ENCODE results near the gene PCSK2.

Gene PCSK2

DNA sequence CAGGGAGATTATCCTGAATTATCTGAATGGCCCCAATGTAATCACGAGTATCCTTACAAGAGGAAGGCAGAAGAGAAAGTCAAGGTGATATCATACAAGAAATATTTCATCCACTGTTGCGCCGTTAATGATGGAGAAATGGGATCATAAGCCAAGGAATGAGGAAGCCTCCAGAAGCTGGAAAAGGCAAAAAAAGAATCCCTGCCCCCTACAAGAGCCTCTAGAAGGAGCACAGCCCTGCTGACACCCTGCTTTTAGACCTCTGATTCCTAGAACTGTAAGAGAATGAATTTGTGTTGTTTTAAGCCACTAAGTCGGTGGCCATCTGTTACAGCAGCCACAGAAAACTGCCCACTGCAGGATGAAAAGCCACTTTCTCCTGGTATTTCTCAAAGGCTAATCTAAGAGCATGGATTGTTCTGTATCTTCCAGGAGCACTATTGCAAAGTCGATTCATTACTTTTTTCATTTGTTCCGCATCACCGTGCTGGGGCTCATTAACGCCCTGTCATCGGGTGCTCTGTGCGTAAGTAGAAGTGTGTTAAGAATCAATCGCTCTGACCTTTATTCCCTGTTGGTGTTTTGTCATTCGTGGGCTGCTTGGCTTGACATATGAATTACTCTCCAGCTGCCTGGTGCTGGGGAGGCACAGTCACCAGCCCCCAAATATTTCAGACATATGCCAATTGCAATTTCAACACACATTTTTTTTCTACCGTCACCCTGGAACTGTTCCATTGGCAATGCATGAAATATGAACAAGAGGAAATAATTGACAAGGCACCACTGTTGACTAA, 117.0 kb downstream of the PCSK2 start:
- FAIRE-seq (no peak), DNase-seq (ENCODE audit: insufficient read length) (no peak)
- TF ChIP-seq TAF1 (IDR thresholded peaks at IDR 0.05; ENCODE audit: borderline replicate concordance, low read depth, low read length) (no peak), POLR2AphosphoS5 (IDR thresholded peaks at IDR 0.05; ENCODE audit: low read depth, low read length) (no peak), POLR2A (IDR thresholded peaks at IDR 0.05; ENCODE audit: low read depth, low read length) (no peak)

DNA sequence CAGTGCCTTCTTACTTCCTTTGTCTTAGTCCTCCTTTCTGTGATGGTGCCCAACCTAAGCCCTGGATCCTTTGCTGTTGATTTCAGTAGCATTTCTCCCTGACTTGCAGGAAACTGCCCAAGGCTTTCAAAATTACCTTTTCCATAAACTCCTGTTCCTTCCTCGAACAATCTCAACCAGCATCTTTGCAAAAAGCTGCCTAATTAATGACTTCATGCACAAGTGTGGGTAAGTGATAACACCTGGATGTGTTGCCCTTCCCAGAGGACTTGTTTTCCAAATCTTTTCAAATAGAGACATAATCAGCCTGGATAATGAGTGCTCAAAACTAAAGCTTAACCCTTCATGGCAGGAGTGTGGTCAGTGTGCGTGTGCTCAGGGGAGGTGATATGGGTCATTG, 118.0 kb downstream of the PCSK2 start:
- FAIRE-seq (no peak), DNase-seq (ENCODE audit: insufficient read length) (no peak)
- no peak for TF ChIP-seq POLR2A (IDR thresholded peaks at IDR 0.05; ENCODE audit: low read depth, low read length)
- TF ChIP-seq TAF1 (IDR thresholded peaks at IDR 0.05; ENCODE audit: borderline replicate concordance, low read depth, low read length) = no peak
- TF ChIP-seq POLR2AphosphoS5 (IDR thresholded peaks at IDR 0.05; ENCODE audit: low read depth, low read length) = no peak

GRCh38 chr20:17345321-17345720, 118.5 kb downstream of the PCSK2 start:
- DNase-seq (ENCODE audit: insufficient read length) (no peak), FAIRE-seq (no peak)
- no peak for TF ChIP-seq POLR2A (IDR thresholded peaks at IDR 0.05; ENCODE audit: low read depth, low read length)
- no peak for TF ChIP-seq POLR2AphosphoS5 (IDR thresholded peaks at IDR 0.05; ENCODE audit: low read depth, low read length)
- TF ChIP-seq TAF1 (IDR thresholded peaks at IDR 0.05; ENCODE audit: borderline replicate concordance, low read depth, low read length) = no peak

DNA sequence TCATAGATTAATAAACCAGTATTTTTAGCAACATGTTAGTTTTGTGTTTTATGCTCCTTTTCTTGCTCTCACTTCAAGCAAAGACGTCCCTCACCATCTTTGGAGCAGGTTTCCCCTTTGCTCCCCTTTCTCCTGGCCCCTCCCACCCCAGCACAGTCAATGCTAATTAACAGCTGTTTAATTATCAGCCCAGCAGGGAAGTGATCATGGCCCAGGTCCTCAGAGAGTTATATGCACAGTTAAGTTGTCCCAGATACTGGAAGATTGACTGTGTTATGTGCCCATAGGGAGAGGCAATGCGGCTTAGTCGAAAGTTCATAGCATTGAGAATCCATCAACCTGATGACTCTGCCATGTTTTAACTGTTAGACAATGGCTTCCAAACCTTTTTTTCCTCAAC, 123.5 kb downstream of the PCSK2 start:
- DNase-seq (ENCODE audit: insufficient read length) (no peak), FAIRE-seq (no peak)
- TF ChIP-seq POLR2A (IDR thresholded peaks at IDR 0.05; ENCODE audit: low read depth, low read length) (no peak), POLR2AphosphoS5 (IDR thresholded peaks at IDR 0.05; ENCODE audit: low read depth, low read length) (no peak), TAF1 (IDR thresholded peaks at IDR 0.05; ENCODE audit: borderline replicate concordance, low read depth, low read length) (no peak)

DNA sequence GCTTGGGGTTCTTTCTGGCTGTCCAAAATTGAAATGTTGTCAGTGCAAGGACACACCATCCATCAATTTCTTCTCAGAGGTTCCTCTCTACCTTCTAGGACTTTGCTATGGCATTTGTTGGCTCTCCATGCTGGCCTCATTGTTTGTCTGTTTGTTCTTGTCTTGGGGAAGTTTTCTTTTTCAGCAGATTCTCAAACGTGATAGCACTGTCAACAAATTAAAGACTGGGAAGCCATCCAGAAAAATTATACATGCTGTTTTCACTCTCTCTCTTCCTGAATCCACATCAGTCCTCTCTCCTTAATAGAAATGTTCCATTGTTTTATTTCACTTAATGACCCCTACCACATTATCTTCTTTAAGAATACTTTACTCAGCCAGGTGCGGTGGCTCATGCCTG, 130.4 kb downstream of the PCSK2 start:
- no peak for DNase-seq (ENCODE audit: insufficient read length)

GRCh38 chr20:17358854-17359253, 132.0 kb downstream of the PCSK2 start:
- DNase-seq (ENCODE audit: insufficient read length) (no peak), FAIRE-seq (no peak)
- no peak for TF ChIP-seq POLR2A (IDR thresholded peaks at IDR 0.05; ENCODE audit: low read depth, low read length)
- TF ChIP-seq TAF1 (IDR thresholded peaks at IDR 0.05; ENCODE audit: borderline replicate concordance, low read depth, low read length) = no peak
- no peak for TF ChIP-seq POLR2AphosphoS5 (IDR thresholded peaks at IDR 0.05; ENCODE audit: low read depth, low read length)

More for the DNA sequence above, 130.4 kb downstream of the PCSK2 start:
- TF ChIP-seq POLR2AphosphoS5 (IDR thresholded peaks at IDR 0.05; ENCODE audit: low read depth, low read length) (no peak), TAF1 (IDR thresholded peaks at IDR 0.05; ENCODE audit: borderline replicate concordance, low read depth, low read length) (no peak), POLR2A (IDR thresholded peaks at IDR 0.05; ENCODE audit: low read depth, low read length) (no peak)
- no peak for FAIRE-seq

DNA sequence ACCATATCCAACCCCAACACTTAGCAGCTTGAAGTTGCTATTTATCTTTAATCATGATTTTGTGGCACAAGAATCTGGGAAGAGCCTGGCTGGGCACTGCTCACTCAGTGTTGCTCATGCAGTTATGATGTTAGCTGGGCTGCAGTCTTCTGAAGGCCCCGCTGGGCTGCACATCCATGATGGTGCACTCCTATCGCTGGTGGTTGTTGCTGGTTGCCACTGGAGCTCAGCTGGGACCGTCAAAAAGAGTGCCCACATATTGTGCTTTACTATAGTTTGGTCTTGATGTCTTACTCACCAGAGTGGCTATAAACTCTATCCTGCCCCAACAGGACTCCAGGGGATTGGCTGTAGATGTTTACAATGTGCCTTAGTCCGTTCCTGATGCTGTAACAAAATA, 137.8 kb downstream of the PCSK2 start:
- no peak for DNase-seq (ENCODE audit: insufficient read length)
- no peak for TF ChIP-seq TAF1 (IDR thresholded peaks at IDR 0.05; ENCODE audit: borderline replicate concordance, low read depth, low read length)
- no peak for FAIRE-seq

GRCh38 chr20:17365831-17366230, 139.0 kb downstream of the PCSK2 start:
- TF ChIP-seq POLR2A (IDR thresholded peaks at IDR 0.05; ENCODE audit: low read depth, low read length) = no peak
- no peak for TF ChIP-seq POLR2AphosphoS5 (IDR thresholded peaks at IDR 0.05; ENCODE audit: low read depth, low read length)
- no peak for TF ChIP-seq TAF1 (IDR thresholded peaks at IDR 0.05; ENCODE audit: borderline replicate concordance, low read depth, low read length)
- FAIRE-seq (no peak), DNase-seq (ENCODE audit: insufficient read length) (no peak)

DNA sequence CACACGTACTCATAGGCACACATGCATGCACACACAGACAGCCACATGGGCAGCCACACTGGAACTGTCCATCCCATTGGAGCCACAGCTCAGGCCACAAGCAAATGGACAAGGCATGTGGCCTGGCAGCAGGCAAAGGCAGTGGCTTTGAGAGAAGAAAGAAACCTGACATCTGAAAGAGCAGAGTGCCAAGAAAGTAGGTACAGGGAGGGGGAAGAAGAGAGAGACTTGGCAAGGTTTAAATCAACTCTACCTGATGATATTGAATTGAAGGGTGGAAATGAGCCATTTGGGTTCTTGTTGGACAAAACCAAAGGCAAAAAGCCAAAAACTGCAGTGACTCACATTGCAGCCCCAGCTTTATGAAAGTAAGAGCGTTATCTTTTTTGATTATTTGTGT, 142.7 kb downstream of the PCSK2 start:
- FAIRE-seq (no peak), DNase-seq (ENCODE audit: insufficient read length) (no peak)
- TF ChIP-seq POLR2A (IDR thresholded peaks at IDR 0.05; ENCODE audit: low read depth, low read length) (no peak), POLR2AphosphoS5 (IDR thresholded peaks at IDR 0.05; ENCODE audit: low read depth, low read length) (no peak), TAF1 (IDR thresholded peaks at IDR 0.05; ENCODE audit: borderline replicate concordance, low read depth, low read length) (no peak)

GRCh38 chr20:17372806-17373440, 146.1 kb downstream of the PCSK2 start:
- no peak for TF ChIP-seq POLR2A (IDR thresholded peaks at IDR 0.05; ENCODE audit: low read depth, low read length)
- TF ChIP-seq POLR2AphosphoS5 (IDR thresholded peaks at IDR 0.05; ENCODE audit: low read depth, low read length) = no peak
- no peak for TF ChIP-seq TAF1 (IDR thresholded peaks at IDR 0.05; ENCODE audit: borderline replicate concordance, low read depth, low read length)
- DNase-seq (ENCODE audit: insufficient read length) (no peak), FAIRE-seq (no peak)

- no peak for DNase-seq (ENCODE audit: insufficient read length)
- TF ChIP-seq TAF1 (IDR thresholded peaks at IDR 0.05; ENCODE audit: borderline replicate concordance, low read depth, low read length) = no peak
- no peak for TF ChIP-seq POLR2A (IDR thresholded peaks at IDR 0.05; ENCODE audit: low read depth, low read length)
- FAIRE-seq = no peak
Measured at GRCh38 chr20:17374086-17374485, 147.2 kb downstream of the PCSK2 start.

- DNase-seq (ENCODE audit: insufficient read length) = no peak
- TF ChIP-seq POLR2A (IDR thresholded peaks at IDR 0.05; ENCODE audit: low read depth, low read length) (no peak), TAF1 (IDR thresholded peaks at IDR 0.05; ENCODE audit: borderline replicate concordance, low read depth, low read length) (no peak), POLR2AphosphoS5 (IDR thresholded peaks at IDR 0.05; ENCODE audit: low read depth, low read length) (no peak)
- no peak for FAIRE-seq
Measured at GRCh38 chr20:17376031-17376430, 149.2 kb downstream of the PCSK2 start.
